ENCODE results near the gene ARIH2. TPM values are rescaled to one million over a fixed set of nuclear protein-coding genes. Genes with fewer than 3 reads are reported as not detected.

ARIH2 gene
- total RNA-seq, 1 experiment from 2014 or later, result 77.0 TPM

GRCh38 chr3:48982016-48982415 is 63.4 kb downstream of the ARIH2 start:
- Histone ChIP-seq H3K27me3 (ENCODE audit: control insufficient read depth, insufficient read depth, low read length) (no peaks in the 10 kb centered on the region), H3K27ac (ENCODE audit: low read length) (no peak overlapping the region), H3K4me1 (ENCODE audit: control insufficient read depth, insufficient read depth, low read length) (no peaks in the 10 kb centered on the region), H3K9me3 (ENCODE audit: control insufficient read depth, insufficient read depth, low read depth, low read length) (no peaks in the 10 kb centered on the region), H3K4me3 (ENCODE audit: low read depth in 2 of 2, low read length in 2 of 2) (no peak overlapping the region), H3K36me3 (ENCODE audit: control insufficient read depth, insufficient read depth, low read length) (peaks cover 8% of the 10 kb centered on the region)
- ATAC-seq (no peak), DNase-seq (ENCODE audit: low read depth, low spot score) (no peak)
- ChIA-PET POLR2A (no interaction called here), CTCF (no interaction called here)
- in situ Hi-C loops (cut with HindIII; ENCODE audit: low pct_unique_long_range_greater_than_20kb, low sequenced_read_pairs), result no loop called here
- intact Hi-C loops (cut with micrococcal nuclease; ENCODE audit: unreplicated experiment), result no loop called here
- TF ChIP-seq, protein P1, sequence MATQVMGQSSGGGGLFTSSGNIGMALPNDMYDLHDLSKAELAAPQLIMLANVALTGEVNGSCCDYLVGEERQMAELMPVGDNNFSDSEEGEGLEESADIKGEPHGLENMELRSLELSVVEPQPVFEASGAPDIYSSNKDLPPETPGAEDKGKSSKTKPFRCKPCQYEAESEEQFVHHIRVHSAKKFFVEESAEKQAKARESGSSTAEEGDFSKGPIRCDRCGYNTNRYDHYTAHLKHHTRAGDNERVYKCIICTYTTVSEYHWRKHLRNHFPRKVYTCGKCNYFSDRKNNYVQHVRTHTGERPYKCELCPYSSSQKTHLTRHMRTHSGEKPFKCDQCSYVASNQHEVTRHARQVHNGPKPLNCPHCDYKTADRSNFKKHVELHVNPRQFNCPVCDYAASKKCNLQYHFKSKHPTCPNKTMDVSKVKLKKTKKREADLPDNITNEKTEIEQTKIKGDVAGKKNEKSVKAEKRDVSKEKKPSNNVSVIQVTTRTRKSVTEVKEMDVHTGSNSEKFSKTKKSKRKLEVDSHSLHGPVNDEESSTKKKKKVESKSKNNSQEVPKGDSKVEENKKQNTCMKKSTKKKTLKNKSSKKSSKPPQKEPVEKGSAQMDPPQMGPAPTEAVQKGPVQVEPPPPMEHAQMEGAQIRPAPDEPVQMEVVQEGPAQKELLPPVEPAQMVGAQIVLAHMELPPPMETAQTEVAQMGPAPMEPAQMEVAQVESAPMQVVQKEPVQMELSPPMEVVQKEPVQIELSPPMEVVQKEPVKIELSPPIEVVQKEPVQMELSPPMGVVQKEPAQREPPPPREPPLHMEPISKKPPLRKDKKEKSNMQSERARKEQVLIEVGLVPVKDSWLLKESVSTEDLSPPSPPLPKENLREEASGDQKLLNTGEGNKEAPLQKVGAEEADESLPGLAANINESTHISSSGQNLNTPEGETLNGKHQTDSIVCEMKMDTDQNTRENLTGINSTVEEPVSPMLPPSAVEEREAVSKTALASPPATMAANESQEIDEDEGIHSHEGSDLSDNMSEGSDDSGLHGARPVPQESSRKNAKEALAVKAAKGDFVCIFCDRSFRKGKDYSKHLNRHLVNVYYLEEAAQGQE (IDR thresholded peaks at IDR 0.05; ENCODE audit: insufficient read depth in 1 of 2, low read depth in 2 of 2, low read length in 1 of 2), result no peak
- TF ChIP-seq POLR2AphosphoS5 (IDR thresholded peaks at IDR 0.05; ENCODE audit: low read depth, low read length) (no peak), SIN3A (IDR thresholded peaks at IDR 0.05; ENCODE audit: borderline replicate concordance, insufficient read depth, low read depth, low read length) (no peak), TCF7L2 (IDR thresholded peaks at IDR 0.05; ENCODE audit: low read depth, low read length) (no peak)
- TF ChIP-seq, protein P2, sequence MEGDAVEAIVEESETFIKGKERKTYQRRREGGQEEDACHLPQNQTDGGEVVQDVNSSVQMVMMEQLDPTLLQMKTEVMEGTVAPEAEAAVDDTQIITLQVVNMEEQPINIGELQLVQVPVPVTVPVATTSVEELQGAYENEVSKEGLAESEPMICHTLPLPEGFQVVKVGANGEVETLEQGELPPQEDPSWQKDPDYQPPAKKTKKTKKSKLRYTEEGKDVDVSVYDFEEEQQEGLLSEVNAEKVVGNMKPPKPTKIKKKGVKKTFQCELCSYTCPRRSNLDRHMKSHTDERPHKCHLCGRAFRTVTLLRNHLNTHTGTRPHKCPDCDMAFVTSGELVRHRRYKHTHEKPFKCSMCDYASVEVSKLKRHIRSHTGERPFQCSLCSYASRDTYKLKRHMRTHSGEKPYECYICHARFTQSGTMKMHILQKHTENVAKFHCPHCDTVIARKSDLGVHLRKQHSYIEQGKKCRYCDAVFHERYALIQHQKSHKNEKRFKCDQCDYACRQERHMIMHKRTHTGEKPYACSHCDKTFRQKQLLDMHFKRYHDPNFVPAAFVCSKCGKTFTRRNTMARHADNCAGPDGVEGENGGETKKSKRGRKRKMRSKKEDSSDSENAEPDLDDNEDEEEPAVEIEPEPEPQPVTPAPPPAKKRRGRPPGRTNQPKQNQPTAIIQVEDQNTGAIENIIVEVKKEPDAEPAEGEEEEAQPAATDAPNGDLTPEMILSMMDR (IDR thresholded peaks at IDR 0.05), result no peak
- BruUV-seq (replicated peaks), result no TSS peak

- TF ChIP-seq, protein P1 (IDR thresholded peaks at IDR 0.05; ENCODE audit: insufficient read depth in 1 of 2, low read depth in 2 of 2, low read length in 1 of 2), result no peak
- TF ChIP-seq, protein P2 (IDR thresholded peaks at IDR 0.05), result no peak
- TF ChIP-seq TCF7L2 (IDR thresholded peaks at IDR 0.05; ENCODE audit: low read depth, low read length), result no peak
- TF ChIP-seq SIN3A (IDR thresholded peaks at IDR 0.05; ENCODE audit: borderline replicate concordance, insufficient read depth, low read depth, low read length), result no peak
- no peak for TF ChIP-seq POLR2AphosphoS5 (IDR thresholded peaks at IDR 0.05; ENCODE audit: low read depth, low read length)
- Histone ChIP-seq H3K4me3 (ENCODE audit: low read depth in 2 of 2, low read length in 2 of 2) (no peak overlapping the region), H3K27me3 (ENCODE audit: control insufficient read depth, insufficient read depth, low read length) (no peaks in the 10 kb centered on the region), H3K27ac (ENCODE audit: low read length) (no peak overlapping the region), H3K36me3 (ENCODE audit: control insufficient read depth, insufficient read depth, low read length) (peaks cover 8% of the 10 kb centered on the region), H3K4me1 (ENCODE audit: control insufficient read depth, insufficient read depth, low read length) (no peaks in the 10 kb centered on the region), H3K9me3 (ENCODE audit: control insufficient read depth, insufficient read depth, low read depth, low read length) (no peaks in the 10 kb centered on the region)
- in situ Hi-C loops (cut with HindIII; ENCODE audit: low pct_unique_long_range_greater_than_20kb, low sequenced_read_pairs), result no loop called here
- DNase-seq (ENCODE audit: low read depth, low spot score) (no peak), ATAC-seq (no peak)
- BruUV-seq (replicated peaks), result no TSS peak
- ChIA-PET POLR2A (no interaction called here), CTCF (no interaction called here)
- intact Hi-C loops (cut with micrococcal nuclease; ENCODE audit: unreplicated experiment), result no loop called here
Measured at GRCh38 chr3:48982686-48983085, 64.0 kb downstream of the ARIH2 start.
